Measurements from ENCODE around the gene KRTAP12-4. TPM values are rescaled to one million over a fixed set of nuclear protein-coding genes. Genes with fewer than 3 reads are reported as not detected.

Gene KRTAP12-4
- total RNA-seq, 3 donors from 2014 or later (not counting 1 experiment from before 2014, with no cell fraction given): not detected

GRCh38 chr21:44623575-44623974, 30.9 kb downstream of the KRTAP12-4 start:
- Histone ChIP-seq H3K27ac (ENCODE audit: low read length) (no peak overlapping the region), H3K4me3 (ENCODE audit: low read length) (no peak overlapping the region), H3K9me3 (ENCODE audit: control insufficient read depth, insufficient read depth, low read length) (peaks cover 11% of the 10 kb centered on the region), H3K36me3 (ENCODE audit: control insufficient read depth, insufficient read depth, low read length) (no peaks in the 10 kb centered on the region), H3K4me1 (ENCODE audit: control insufficient read depth, insufficient read depth, low read length) (peaks cover 43% of the 10 kb centered on the region), H3K27me3 (ENCODE audit: control insufficient read depth, insufficient read depth, low read length) (no peaks in the 10 kb centered on the region)
- H3K4me1 Mint-ChIP-seq: peaks cover 43 to 60% of the 10 kb centered on the region in 2 donors
- H3K4me3 Mint-ChIP-seq: no peak overlapping the region
- no peak for ATAC-seq
- peaks cover 40% of the 10 kb centered on the region for H3K36me3 Mint-ChIP-seq
- H3K27me3 Mint-ChIP-seq (ENCODE audit: low read depth in 2 of 2): peaks cover 0 to 3% of the 10 kb centered on the region in 2 donors
- TF ChIP-seq CTCF (IDR thresholded peaks at IDR 0.05): no peak
- peaks cover 13 to 34% of the 10 kb centered on the region in 2 donors for H3K9me3 Mint-ChIP-seq
- intact Hi-C loops (cut with micrococcal nuclease): loop anchor here (10.0 kb wide), 1 partner anchor 91 kb away; the partner anchor contains the start of gene TSPEAR
- DNase-seq: no peak
- H3K27ac Mint-ChIP-seq: peak overlapping the region in 1 of 2 donors; percentile 14

GRCh38 chr21:44619886-44620285, 34.6 kb downstream of the KRTAP12-4 start:
- no peak overlapping the region for H3K4me3 Mint-ChIP-seq
- H3K27ac Mint-ChIP-seq: peak overlapping the region; percentile 88 to 95
- H3K36me3 ChIP-seq (ENCODE audit: control insufficient read depth, insufficient read depth, low read length): no peaks in the 10 kb centered on the region
- H3K9me3 Mint-ChIP-seq: peaks cover 13 to 34% of the 10 kb centered on the region in 2 donors
- peaks cover 22% of the 10 kb centered on the region for H3K4me1 ChIP-seq (ENCODE audit: control insufficient read depth, insufficient read depth, low read length)
- no peak overlapping the region for H3K4me3 ChIP-seq (ENCODE audit: low read length)
- DNase-seq (no peak), ATAC-seq (no peak)
- H3K27me3 Mint-ChIP-seq (ENCODE audit: low read depth in 2 of 2): no peaks in the 10 kb centered on the region
- H3K27ac ChIP-seq (ENCODE audit: low read length): peak overlapping the region; percentile 21
- H3K9me3 ChIP-seq (ENCODE audit: control insufficient read depth, insufficient read depth, low read length): peaks cover 11% of the 10 kb centered on the region
- H3K4me1 Mint-ChIP-seq: peaks cover 34 to 47% of the 10 kb centered on the region in 2 donors
- no peaks in the 10 kb centered on the region for H3K27me3 ChIP-seq (ENCODE audit: control insufficient read depth, insufficient read depth, low read length)
- WGBS (ENCODE audit: insufficient coverage): 96% methylated on average over 6 of the region's 6 CpGs
- no peak for TF ChIP-seq CTCF (IDR thresholded peaks at IDR 0.05)
- peaks cover 40% of the 10 kb centered on the region for H3K36me3 Mint-ChIP-seq
- intact Hi-C loops (cut with micrococcal nuclease): loop anchor here (2.0 to 10.0 kb wide), 2 partner anchors 37 to 95 kb away; partner anchors contain the start of genes KRTAP12-3 and TSPEAR

GRCh38 chr21:44618909-44619308, 35.5 kb downstream of the KRTAP12-4 start:
- peaks cover 29 to 37% of the 10 kb centered on the region in 2 donors for H3K4me1 Mint-ChIP-seq
- no peaks in the 10 kb centered on the region for H3K27me3 Mint-ChIP-seq (ENCODE audit: low read depth in 2 of 2)
- no peak overlapping the region for H3K4me3 ChIP-seq (ENCODE audit: low read length)
- peak overlapping the region; percentile 67 for H3K4me3 Mint-ChIP-seq
- H3K27ac Mint-ChIP-seq: peak overlapping the region; percentile 88 to 95
- intact Hi-C loops (cut with micrococcal nuclease): loop anchor here (2.0 kb wide), 1 partner anchor 38 kb away; the partner anchor contains the start of gene KRTAP12-3
- H3K9me3 ChIP-seq (ENCODE audit: control insufficient read depth, insufficient read depth, low read length): peaks cover 11% of the 10 kb centered on the region
- no peaks in the 10 kb centered on the region for H3K27me3 ChIP-seq (ENCODE audit: control insufficient read depth, insufficient read depth, low read length)
- peaks cover 31% of the 10 kb centered on the region for H3K36me3 Mint-ChIP-seq
- H3K36me3 ChIP-seq (ENCODE audit: control insufficient read depth, insufficient read depth, low read length): no peaks in the 10 kb centered on the region
- DNase-seq (peak in 1 of 2 donors; percentile 85), ATAC-seq (peak; percentile 82 to 95 (median 93))
- no peak for TF ChIP-seq CTCF (IDR thresholded peaks at IDR 0.05)
- 22% methylated on average over 3 of the region's 3 CpGs for WGBS (ENCODE audit: insufficient coverage)
- H3K4me1 ChIP-seq (ENCODE audit: control insufficient read depth, insufficient read depth, low read length): peaks cover 22% of the 10 kb centered on the region
- H3K27ac ChIP-seq (ENCODE audit: low read length): peak overlapping the region; percentile 79
- peaks cover 9 to 29% of the 10 kb centered on the region in 2 donors for H3K9me3 Mint-ChIP-seq

- Mint-ChIP-seq H3K36me3 (peaks cover 27% of the 10 kb centered on the region), H3K9me3 (peaks cover 8 to 25% of the 10 kb centered on the region in 2 donors), H3K4me1 (peaks cover 29 to 36% of the 10 kb centered on the region in 2 donors), H3K27me3 (ENCODE audit: low read depth in 2 of 2) (no peaks in the 10 kb centered on the region), H3K27ac (peak overlapping the region; percentile 88 to 95), H3K4me3 (peak overlapping the region; percentile 67)
- WGBS (ENCODE audit: insufficient coverage): 45% methylated on average over 2 of the region's 4 CpGs
- Histone ChIP-seq H3K4me3 (ENCODE audit: low read length) (no peak overlapping the region), H3K36me3 (ENCODE audit: control insufficient read depth, insufficient read depth, low read length) (no peaks in the 10 kb centered on the region), H3K9me3 (ENCODE audit: control insufficient read depth, insufficient read depth, low read length) (peaks cover 11% of the 10 kb centered on the region), H3K27ac (ENCODE audit: low read length) (peak overlapping the region; percentile 79), H3K4me1 (ENCODE audit: control insufficient read depth, insufficient read depth, low read length) (peaks cover 22% of the 10 kb centered on the region), H3K27me3 (ENCODE audit: control insufficient read depth, insufficient read depth, low read length) (no peaks in the 10 kb centered on the region)
- TF ChIP-seq CTCF (IDR thresholded peaks at IDR 0.05): no peak
- DNase-seq: peak in 1 of 2 donors; percentile 50
- ATAC-seq: peak; percentile 14 to 69 (median 53)
- intact Hi-C loops (cut with micrococcal nuclease): loop anchor here (2.0 kb wide), 1 partner anchor 38 kb away; the partner anchor contains the start of gene KRTAP12-3
Measured at GRCh38 chr21:44618504-44618903, 36.0 kb downstream of the KRTAP12-4 start.
